Measurements from ENCODE around the gene PRIM1. TPM values are rescaled to one million over a fixed set of nuclear protein-coding genes. Genes with fewer than 3 reads are reported as not detected.

Gene PRIM1
- total and polyA plus RNA-seq, 2 of the 8 experiments (the other 6 are each of a cell fraction or from before 2014, with no cell fraction given) = 52.4 to 61.9 TPM

DNA sequence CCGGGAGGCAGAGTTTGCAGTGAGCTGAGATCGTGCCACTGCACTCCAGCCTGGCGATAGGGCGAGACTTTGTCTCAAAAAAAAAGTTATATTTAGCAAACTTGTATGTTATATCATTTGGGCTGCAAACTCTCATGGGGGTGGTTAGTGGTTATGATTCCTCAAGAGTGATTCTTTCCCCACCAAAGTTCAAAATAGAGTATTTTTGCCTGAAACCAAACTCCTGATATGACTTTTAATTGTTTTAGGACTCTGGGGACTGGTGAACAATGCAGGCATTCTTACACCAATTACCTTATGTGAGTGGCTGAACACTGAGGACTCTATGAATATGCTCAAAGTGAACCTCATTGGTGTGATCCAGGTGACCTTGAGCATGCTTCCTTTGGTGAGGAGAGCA, 29.6 kb upstream of the PRIM1 start:
- H2BK20ac ChIP-seq (ENCODE audit: low read length) = no peak overlapping the region
- CTCF ChIA-PET (ENCODE audit: partially characterized antibody) = interaction anchor here (1.3 kb wide), 1 partner anchor 205 kb away, joined by 3 read pairs; no protein-coding TSS in a partner anchor
- no peak overlapping the region for H3K27ac ChIP-seq (ENCODE audit: low read depth, low read length)
- no peak overlapping the region for H3K18ac ChIP-seq (ENCODE audit: extremely low read depth, low read length)
- H2BK5ac ChIP-seq (ENCODE audit: low read depth, low read length) = no peak overlapping the region
- no peak for TF ChIP-seq SP2 (IDR thresholded peaks at IDR 0.05; ENCODE audit: low read length)
- TF ChIP-seq YY1 (IDR thresholded peaks at IDR 0.05; ENCODE audit: low read depth, low read length) = no peak
- TF ChIP-seq NANOG (IDR thresholded peaks at IDR 0.05; ENCODE audit: insufficient read depth, low read depth, low read length, poor library complexity, severe bottlenecking) = no peak
- no peak for TF ChIP-seq KDM5A (IDR thresholded peaks at IDR 0.05; ENCODE audit: low read length)
- TF ChIP-seq KDM4A (IDR thresholded peaks at IDR 0.05; ENCODE audit: low read depth, low read length, severe bottlenecking) = no peak
- TF ChIP-seq SP1 (IDR thresholded peaks at IDR 0.05; ENCODE audit: low read depth, low read length) = no peak
- TF ChIP-seq, protein P1, sequence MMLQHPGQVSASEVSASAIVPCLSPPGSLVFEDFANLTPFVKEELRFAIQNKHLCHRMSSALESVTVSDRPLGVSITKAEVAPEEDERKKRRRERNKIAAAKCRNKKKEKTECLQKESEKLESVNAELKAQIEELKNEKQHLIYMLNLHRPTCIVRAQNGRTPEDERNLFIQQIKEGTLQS (IDR thresholded peaks at IDR 0.05; ENCODE audit: insufficient read depth, low read depth, low read length) = no peak
- no peak for TF ChIP-seq CTBP2 (IDR thresholded peaks at IDR 0.05; ENCODE audit: borderline replicate concordance, insufficient read depth, insufficient read length, low read length)
- TF ChIP-seq, protein P2, sequence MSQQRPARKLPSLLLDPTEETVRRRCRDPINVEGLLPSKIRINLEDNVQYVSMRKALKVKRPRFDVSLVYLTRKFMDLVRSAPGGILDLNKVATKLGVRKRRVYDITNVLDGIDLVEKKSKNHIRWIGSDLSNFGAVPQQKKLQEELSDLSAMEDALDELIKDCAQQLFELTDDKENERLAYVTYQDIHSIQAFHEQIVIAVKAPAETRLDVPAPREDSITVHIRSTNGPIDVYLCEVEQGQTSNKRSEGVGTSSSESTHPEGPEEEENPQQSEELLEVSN (IDR thresholded peaks at IDR 0.05) = no peak
- TF ChIP-seq CBX5 (IDR thresholded peaks at IDR 0.05; ENCODE audit: low read depth, low read length) = no peak
- TF ChIP-seq MAFK (IDR thresholded peaks at IDR 0.05; ENCODE audit: low read depth, low read length) = no peak
- TF ChIP-seq ZNF274 (IDR thresholded peaks at IDR 0.05; ENCODE audit: borderline replicate concordance, extremely low read depth, low read length) = no peak
- TF ChIP-seq BACH1 (IDR thresholded peaks at IDR 0.05; ENCODE audit: low read length) = no peak
- H3K9me3 ChIP-seq (ENCODE audit: insufficient read depth in 2 of 2, low read depth in 1 of 2, low read length in 1 of 2) = peaks cover 4 to 12% of the 10 kb centered on the region in 2 experiments; a peak in 2 of 4 replicates
- H2BK120ac ChIP-seq (replicated peaks; ENCODE audit: low read depth, low read length) = no peak overlapping the region
- H4K8ac ChIP-seq (ENCODE audit: extremely low read depth, insufficient read depth, low read length) = no peak overlapping the region
- no peaks in the 10 kb centered on the region for H3K4me1 ChIP-seq (replicated peaks in 1 of 4; ENCODE audit: control insufficient read depth in 3 of 4, insufficient read depth in 4 of 4, low read length in 3 of 4)
- POLR2A ChIA-PET (ENCODE audit: partially characterized antibody) = no interaction called here
- DNase-seq (ENCODE audit: low read depth in 1 of 2, low spot score in 2 of 2) = no peak
- H3K23ac ChIP-seq (ENCODE audit: insufficient read length) = no peak overlapping the region
- H3K4me2 ChIP-seq (ENCODE audit: insufficient read depth in 1 of 2, low read depth in 2 of 2, low read length in 2 of 2) = no peak overlapping the region
- no peaks in the 10 kb centered on the region for H3K27me3 ChIP-seq (replicated peaks in 1 of 4; ENCODE audit: control insufficient read depth in 3 of 4, extremely low read depth in 1 of 4, insufficient read depth in 3 of 4, low read length in 3 of 4)
- no peaks in the 10 kb centered on the region for H3K79me1 ChIP-seq (ENCODE audit: low read depth, low read length)
- WGBS, 2 experiments (ENCODE audit: extremely low coverage in 1 of 2, insufficient coverage in 1 of 2, insufficient read length in 1 of 2, insufficient replicate concordance in 2 of 2, low coverage in 1 of 2, low lambda C conversion rate in 2 of 2, missing lambda C conversion rate in 1 of 2) = 86% methylated on average over 4 of the region's 4 CpGs; no CpG with 5 or more reads in 1 of the 2 experiments
- H4K5ac ChIP-seq (ENCODE audit: insufficient read length, low read depth, low read length) = no peak overlapping the region
- H2BK15ac ChIP-seq (ENCODE audit: low read length) = no peak overlapping the region
- no peak overlapping the region for H4K91ac ChIP-seq (replicated peaks; ENCODE audit: insufficient read length, low read length)
- H3K9ac ChIP-seq (replicated peaks in 1 of 4; ENCODE audit: extremely low read depth in 1 of 4, low read depth in 3 of 4, low read length in 3 of 4) = no peak overlapping the region
- H2AFZ ChIP-seq (ENCODE audit: low read length) = no peak overlapping the region
- peak overlapping the region; percentile 10; the same call in 1 of the 2 replicates for H2AK5ac ChIP-seq (ENCODE audit: low read depth, low read length)
- H3K4ac ChIP-seq (replicated peaks; ENCODE audit: insufficient read length, low read depth, low read length) = no peak overlapping the region
- FAIRE-seq = no peak
- H3K14ac ChIP-seq (ENCODE audit: insufficient read length) = no peak overlapping the region
- H3K56ac ChIP-seq (replicated peaks; ENCODE audit: insufficient read length, low read depth, low read length) = no peak overlapping the region
- H2BK12ac ChIP-seq (ENCODE audit: low read depth, low read length) = no peak overlapping the region
- H3K36me3 ChIP-seq (ENCODE audit: control insufficient read depth in 2 of 4, insufficient read depth in 4 of 4, low read length in 3 of 4) = no peaks in the 10 kb centered on the region
- no peak overlapping the region for H3K4me3 ChIP-seq (ENCODE audit: extremely low read depth in 1 of 4, insufficient read depth in 2 of 4, low read depth in 3 of 4, low read length in 4 of 4)
- no peaks in the 10 kb centered on the region for H3K79me2 ChIP-seq (ENCODE audit: control insufficient read depth in 1 of 2, insufficient read depth in 2 of 2, low read length in 2 of 2)
- no peaks in the 10 kb centered on the region for H3K23me2 ChIP-seq (ENCODE audit: low read depth, low read length)
- H4K20me1 ChIP-seq (replicated peaks in 1 of 2; ENCODE audit: control insufficient read depth in 1 of 2, insufficient read depth in 2 of 2, low read length in 2 of 2) = no peaks in the 10 kb centered on the region
